ENCODE results near the gene KRTAP20-2. TPM values are rescaled to one million over a fixed set of nuclear protein-coding genes. Genes with fewer than 3 reads are reported as not detected.

Gene KRTAP20-2
- total RNA-seq (2022; extraction: Qiagen RNA extraction; ENCODE audit: low read depth) = not detected in 5 replicates

DNA sequence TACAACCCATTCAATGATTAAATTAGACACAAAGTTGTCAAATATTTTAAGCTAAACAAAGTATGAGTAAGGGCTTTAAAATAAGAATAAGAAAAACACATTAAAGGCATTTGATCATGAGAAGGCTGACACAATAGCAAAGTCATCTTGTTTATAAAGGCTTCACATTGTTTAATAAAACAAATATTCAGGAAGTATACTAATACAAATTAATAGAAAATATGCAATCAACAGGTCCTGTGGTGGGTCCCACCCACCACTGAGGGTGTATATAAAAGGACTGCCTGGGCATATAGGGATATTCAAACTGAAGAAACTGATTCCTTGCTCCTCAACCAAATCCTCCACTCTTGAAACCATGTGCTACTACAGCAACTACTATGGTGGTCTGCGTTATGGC lies at the start of gene KRTAP20-2:
Gene KRTAP20-2 (plus strand): TSS at position 301 of the 400 bp plus-strand sequence. CDS start 58 bp downstream, at position 359.

DNA sequence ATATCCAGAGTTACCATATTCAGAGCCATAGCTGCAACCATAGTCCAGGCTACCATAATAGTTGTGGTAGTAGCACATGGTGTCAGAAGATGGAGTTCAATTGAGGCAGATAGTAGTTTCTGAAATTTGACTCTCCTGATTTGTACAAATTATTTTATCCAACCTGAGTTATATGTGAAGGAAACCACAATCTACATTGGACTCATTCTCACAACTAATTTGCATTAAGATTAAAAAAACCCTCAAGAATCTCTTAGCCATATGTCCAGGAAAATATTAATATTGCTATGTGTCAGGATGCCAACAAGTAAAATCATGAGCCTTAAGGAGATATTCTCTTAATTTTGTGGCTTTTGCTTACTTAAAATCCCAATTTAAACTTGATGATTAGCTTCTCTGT lies 44.7 kb upstream of the KRTAP20-2 start, which contains the start of gene KRTAP22-2:
Gene KRTAP22-2 (minus strand): TSS at position 101 of the 400 bp plus-strand sequence.

DNA sequence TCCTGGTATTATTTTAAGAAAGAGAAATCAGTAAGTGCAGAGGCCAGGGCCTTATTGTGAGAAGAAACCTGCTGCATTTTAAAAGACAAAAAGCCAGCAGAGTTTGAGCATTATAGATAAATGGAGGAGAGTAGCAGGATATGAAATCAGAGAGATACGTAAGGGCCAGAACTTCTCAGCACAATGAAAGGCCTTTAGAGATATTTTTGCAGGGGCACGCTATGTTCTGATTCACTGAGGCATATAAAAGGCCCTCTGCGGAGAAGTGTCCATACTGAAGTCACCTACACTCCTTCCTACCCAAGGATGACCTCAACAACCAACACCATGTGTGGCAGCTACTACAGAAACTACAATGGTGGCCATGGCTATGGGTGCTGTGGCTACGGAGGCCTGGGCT lies 42.9 kb upstream of the KRTAP20-2 start, which contains the start of gene KRTAP6-3:
Gene KRTAP6-3 (plus strand): TSS at position 301 of the 400 bp plus-strand sequence. CDS start 6 bp downstream, at position 307.

DNA sequence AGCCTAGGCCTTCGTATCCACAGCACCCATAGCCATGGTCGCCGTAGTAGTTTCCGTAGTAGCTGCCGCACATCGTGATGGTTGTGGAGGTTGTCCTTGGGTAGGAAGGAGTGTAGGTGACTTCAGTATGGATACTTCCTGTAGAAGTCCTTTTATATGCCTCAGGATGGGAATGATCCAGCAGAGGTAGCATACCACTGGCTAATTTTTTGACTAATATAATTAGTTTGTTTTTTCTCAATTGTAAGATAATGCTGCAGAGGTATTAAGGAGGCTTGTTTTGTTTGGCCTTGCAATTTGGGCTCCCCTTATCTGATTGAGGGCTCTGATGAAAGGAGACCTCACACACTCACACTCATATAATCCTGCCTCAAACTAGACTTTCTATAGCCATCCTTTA lies 36.2 kb upstream of the KRTAP20-2 start, which contains the start of gene KRTAP6-2:
Gene KRTAP6-2 (minus strand): TSS at position 101 of the 400 bp plus-strand sequence. CDS start 28 bp downstream, at position 73.

DNA sequence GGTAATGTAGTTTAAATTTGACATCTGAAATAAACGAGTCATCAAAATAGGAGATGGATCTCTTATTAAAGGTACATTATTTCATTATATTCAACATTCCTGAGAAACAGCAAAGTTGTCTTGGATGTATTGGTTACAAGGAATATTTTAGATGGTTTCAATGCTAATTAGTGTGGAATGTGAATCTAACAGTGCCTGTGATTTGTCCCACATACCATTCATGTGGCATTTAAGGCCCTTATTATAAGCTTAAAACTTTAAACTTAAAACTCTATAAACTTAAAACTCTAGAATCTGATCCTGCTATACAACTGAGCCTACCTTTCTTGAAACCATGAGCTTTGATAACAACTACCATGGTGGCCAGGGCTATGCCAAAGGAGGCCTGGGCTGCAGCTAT lies 34.2 kb upstream of the KRTAP20-2 start, which contains the start of gene KRTAP22-1:
Gene KRTAP22-1 (plus strand): TSS at position 301 of the 400 bp plus-strand sequence.

DNA sequence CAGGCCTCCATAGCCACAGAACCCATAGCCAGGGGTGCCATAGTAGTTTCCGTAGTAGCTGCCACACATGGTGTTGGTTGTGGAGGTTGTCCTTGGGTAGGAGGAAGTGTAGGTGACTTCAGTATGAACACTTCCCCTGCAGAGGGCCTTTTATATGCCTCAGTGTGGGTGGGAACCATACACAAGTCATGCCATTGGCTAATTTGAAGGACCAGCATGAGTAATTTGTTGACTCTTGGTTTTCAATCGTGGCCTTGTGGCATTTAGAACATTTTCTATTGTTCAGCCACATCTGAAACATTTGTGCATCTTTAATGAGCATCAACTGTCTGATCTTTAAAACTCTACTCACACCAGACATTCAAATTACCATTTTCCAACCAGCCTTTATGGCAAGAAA lies 21.2 kb upstream of the KRTAP20-2 start, which contains the start of gene KRTAP6-1:
Gene KRTAP6-1 (minus strand): TSS at position 95 of the 400 bp plus-strand sequence. CDS start 26 bp downstream, at position 69.

DNA sequence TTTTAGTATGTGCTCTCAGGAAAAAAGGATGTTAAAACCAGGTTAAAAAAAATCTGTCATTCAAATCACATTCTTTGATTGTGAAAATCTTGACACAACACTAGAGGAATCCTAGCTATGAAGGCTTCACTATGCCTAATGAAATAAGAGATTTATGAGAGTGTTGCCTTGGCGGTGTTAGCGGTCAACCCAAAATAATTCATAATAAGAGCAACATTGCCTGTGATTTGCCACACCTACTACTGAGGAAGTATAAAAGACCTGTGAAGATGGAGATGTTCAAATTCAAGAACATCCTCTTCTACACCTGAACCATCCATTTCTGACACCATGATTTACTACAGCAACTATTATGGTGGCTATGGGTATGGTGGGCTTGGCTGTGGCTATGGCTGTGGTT lies 18.9 kb upstream of the KRTAP20-2 start, which contains the start of gene KRTAP20-1:
Gene KRTAP20-1 (plus strand): TSS at position 301 of the 400 bp plus-strand sequence. CDS start 30 bp downstream, at position 331.

DNA sequence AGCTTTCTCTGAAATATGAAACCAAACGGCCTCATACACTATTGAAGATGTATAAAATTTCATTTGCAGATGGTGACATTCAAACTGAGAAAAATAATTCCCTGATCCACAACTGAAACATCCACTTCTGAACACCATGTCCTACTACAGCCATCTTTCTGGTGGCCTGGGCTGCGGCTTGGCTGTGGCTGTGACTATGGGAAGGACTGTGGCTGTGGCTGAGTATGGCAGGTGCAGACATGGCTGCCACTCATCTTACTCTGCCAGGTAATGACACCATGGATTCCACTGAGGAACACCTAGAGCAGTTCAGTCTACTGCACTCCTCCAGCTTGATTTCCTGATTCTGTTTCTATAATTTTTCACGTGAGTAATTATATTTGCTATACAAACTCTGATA lies 14.5 kb upstream of the KRTAP20-2 start, which contains the start of gene KRTAP20-4:
Gene KRTAP20-4 (plus strand): TSS at position 106 of the 400 bp plus-strand sequence.

DNA sequence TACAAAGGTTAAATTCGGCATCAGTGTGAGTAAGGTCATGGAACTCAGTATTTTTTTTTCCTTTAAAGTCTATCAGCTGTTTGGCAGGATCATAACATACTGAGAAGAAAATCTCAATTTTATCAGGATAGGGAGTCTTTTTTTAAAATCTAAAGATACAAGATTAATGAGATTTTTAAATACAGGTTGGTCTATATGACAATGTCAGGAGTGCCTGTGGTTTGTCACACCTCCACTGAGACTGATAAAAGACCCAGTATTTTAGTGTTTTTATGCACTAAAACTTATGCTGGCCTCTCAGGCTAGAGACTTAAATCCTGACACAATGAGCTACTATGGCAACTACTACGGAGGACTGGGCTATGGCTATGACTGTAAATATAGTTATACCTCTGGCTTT lies 7.6 kb downstream of the KRTAP20-2 start, which contains the start of gene KRTAP20-3:
Gene KRTAP20-3 (plus strand): TSS at position 301 of the 400 bp plus-strand sequence.

Other genes starting within 250 kb of the KRTAP20-2 start
- not detected in 5 replicates for gene KRTAP13-1, start 239.2 kb upstream of the KRTAP20-2 start, total RNA-seq (2022; extraction: Qiagen RNA extraction; ENCODE audit: low read depth)
- not detected in 5 replicates for gene KRTAP13-3, start 209.3 kb upstream of the KRTAP20-2 start, total RNA-seq (2022; extraction: Qiagen RNA extraction; ENCODE audit: low read depth)
- not detected in 5 replicates for gene KRTAP13-4, start 205.0 kb upstream of the KRTAP20-2 start, total RNA-seq (2022; extraction: Qiagen RNA extraction; ENCODE audit: low read depth)
- gene KRTAP15-1, start 194.9 kb upstream of the KRTAP20-2 start, total RNA-seq (2022; extraction: Qiagen RNA extraction; ENCODE audit: low read depth) = not detected in 5 replicates
- gene KRTAP19-1, start 154.8 kb upstream of the KRTAP20-2 start, total RNA-seq (2022; extraction: Qiagen RNA extraction; ENCODE audit: low read depth) = not detected in 5 replicates
- not detected in 5 replicates for gene KRTAP19-2, start 147.8 kb upstream of the KRTAP20-2 start, total RNA-seq (2022; extraction: Qiagen RNA extraction; ENCODE audit: low read depth)
- not detected in 5 replicates for gene KRTAP19-3, start 143.2 kb upstream of the KRTAP20-2 start, total RNA-seq (2022; extraction: Qiagen RNA extraction; ENCODE audit: low read depth)
- gene KRTAP19-4, start 138.0 kb upstream of the KRTAP20-2 start, total RNA-seq (2022; extraction: Qiagen RNA extraction; ENCODE audit: low read depth) = not detected in 5 replicates
- not detected in 5 replicates for gene KRTAP19-5, start 133.1 kb upstream of the KRTAP20-2 start, total RNA-seq (2022; extraction: Qiagen RNA extraction; ENCODE audit: low read depth)
- not detected in 5 replicates for gene KRTAP19-6, start 93.3 kb upstream of the KRTAP20-2 start, total RNA-seq (2022; extraction: Qiagen RNA extraction; ENCODE audit: low read depth)
- gene KRTAP19-7, start 73.9 kb upstream of the KRTAP20-2 start, total RNA-seq (2022; extraction: Qiagen RNA extraction; ENCODE audit: low read depth) = not detected in 5 replicates
- gene KRTAP22-2, start 44.8 kb upstream of the KRTAP20-2 start, total RNA-seq (2022; extraction: Qiagen RNA extraction; ENCODE audit: low read depth) = not detected in 5 replicates
- gene KRTAP6-3, start 42.8 kb upstream of the KRTAP20-2 start, total RNA-seq (2022; extraction: Qiagen RNA extraction; ENCODE audit: low read depth) = not detected in 5 replicates
- not detected in 5 replicates for gene KRTAP6-2, start 36.3 kb upstream of the KRTAP20-2 start, total RNA-seq (2022; extraction: Qiagen RNA extraction; ENCODE audit: low read depth)
- not detected in 5 replicates for gene KRTAP22-1, start 34.1 kb upstream of the KRTAP20-2 start, total RNA-seq (2022; extraction: Qiagen RNA extraction; ENCODE audit: low read depth)
- not detected in 5 replicates for gene KRTAP6-1, start 21.3 kb upstream of the KRTAP20-2 start, total RNA-seq (2022; extraction: Qiagen RNA extraction; ENCODE audit: low read depth)
- not detected in 5 replicates for gene KRTAP20-1, start 18.8 kb upstream of the KRTAP20-2 start, total RNA-seq (2022; extraction: Qiagen RNA extraction; ENCODE audit: low read depth)
- not detected in 5 replicates for gene KRTAP20-4, start 14.6 kb upstream of the KRTAP20-2 start, total RNA-seq (2022; extraction: Qiagen RNA extraction; ENCODE audit: low read depth)
- not detected in 5 replicates for gene KRTAP20-3, start 7.7 kb downstream of the KRTAP20-2 start, total RNA-seq (2022; extraction: Qiagen RNA extraction; ENCODE audit: low read depth)
- not detected in 5 replicates for gene KRTAP21-3, start 83.6 kb downstream of the KRTAP20-2 start, total RNA-seq (2022; extraction: Qiagen RNA extraction; ENCODE audit: low read depth)
- not detected in 5 replicates for gene KRTAP21-2, start 112.1 kb downstream of the KRTAP20-2 start, total RNA-seq (2022; extraction: Qiagen RNA extraction; ENCODE audit: low read depth)
- gene KRTAP21-1, start 120.2 kb downstream of the KRTAP20-2 start, total RNA-seq (2022; extraction: Qiagen RNA extraction; ENCODE audit: low read depth) = not detected in 5 replicates
- not detected in 5 replicates for gene KRTAP8-1, start 178.1 kb downstream of the KRTAP20-2 start, total RNA-seq (2022; extraction: Qiagen RNA extraction; ENCODE audit: low read depth)
- not detected in 5 replicates for gene KRTAP7-1, start 194.6 kb downstream of the KRTAP20-2 start, total RNA-seq (2022; extraction: Qiagen RNA extraction; ENCODE audit: low read depth)
- not detected in 5 replicates for gene KRTAP11-1, start 246.4 kb downstream of the KRTAP20-2 start, total RNA-seq (2022; extraction: Qiagen RNA extraction; ENCODE audit: low read depth)

Data from A549 treated with DMSO at 1 μM for 4 hours (cell line).